Mammary epithelial cell (primary cell): ENCODE results near the gene CAMTA1.

Experiments used
- EZH2 ChIP-seq: IDR thresholded peaks from 2 replicates; pipeline ENCODE4 v1.6.1; 2012; ENCODE audit warnings: low read length, inconsistent platforms, borderline replicate concordance
- TF ChIP-seq, protein P1 (sequence below), 2 donors: IDR thresholded peaks in 1 of 2; conservative IDR thresholded peaks in 1 of 2; 2 replicates each; pipeline ENCODE4 v1.5.1; 2011 to 2012; ENCODE audit warnings: inconsistent platforms in 2 of 2, low read length in 2 of 2, mild to moderate bottlenecking in 2 of 2, control low read depth in 1 of 2, low read depth in 1 of 2; ENCODE audit not compliant: insufficient read depth in 1 of 2; ENCODE audit errors: extremely low read depth in 1 of 2

DNA sequence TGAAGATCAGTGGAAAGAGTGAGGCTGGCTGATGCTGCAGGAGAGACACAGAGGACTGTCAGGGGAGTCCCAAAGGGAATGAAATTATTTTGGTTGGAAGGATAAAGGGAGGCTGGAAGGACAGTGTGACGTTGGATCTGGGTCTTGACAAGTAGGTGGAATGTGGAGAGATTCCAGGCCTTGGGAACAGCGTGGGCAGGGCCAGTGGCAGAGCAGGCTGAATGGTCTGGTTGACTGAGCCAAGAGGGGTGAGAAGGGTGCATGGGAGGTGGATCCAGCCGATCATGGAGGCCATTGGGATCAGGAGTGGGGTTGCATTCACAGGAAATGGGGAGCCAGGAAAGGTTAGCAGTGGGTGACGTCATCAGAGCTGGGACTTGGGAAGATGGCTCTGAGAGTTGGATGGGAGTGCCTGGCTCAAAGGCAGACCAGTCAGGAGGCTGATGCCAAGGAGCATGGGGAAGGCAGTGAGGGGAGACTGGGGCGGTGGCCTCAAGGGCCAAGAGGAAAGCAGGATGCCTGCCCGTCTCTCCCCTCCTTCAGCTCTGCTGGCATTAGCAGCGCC is 839.6 kb downstream of the CAMTA1 start:
- TF ChIP-seq, protein P1, sequence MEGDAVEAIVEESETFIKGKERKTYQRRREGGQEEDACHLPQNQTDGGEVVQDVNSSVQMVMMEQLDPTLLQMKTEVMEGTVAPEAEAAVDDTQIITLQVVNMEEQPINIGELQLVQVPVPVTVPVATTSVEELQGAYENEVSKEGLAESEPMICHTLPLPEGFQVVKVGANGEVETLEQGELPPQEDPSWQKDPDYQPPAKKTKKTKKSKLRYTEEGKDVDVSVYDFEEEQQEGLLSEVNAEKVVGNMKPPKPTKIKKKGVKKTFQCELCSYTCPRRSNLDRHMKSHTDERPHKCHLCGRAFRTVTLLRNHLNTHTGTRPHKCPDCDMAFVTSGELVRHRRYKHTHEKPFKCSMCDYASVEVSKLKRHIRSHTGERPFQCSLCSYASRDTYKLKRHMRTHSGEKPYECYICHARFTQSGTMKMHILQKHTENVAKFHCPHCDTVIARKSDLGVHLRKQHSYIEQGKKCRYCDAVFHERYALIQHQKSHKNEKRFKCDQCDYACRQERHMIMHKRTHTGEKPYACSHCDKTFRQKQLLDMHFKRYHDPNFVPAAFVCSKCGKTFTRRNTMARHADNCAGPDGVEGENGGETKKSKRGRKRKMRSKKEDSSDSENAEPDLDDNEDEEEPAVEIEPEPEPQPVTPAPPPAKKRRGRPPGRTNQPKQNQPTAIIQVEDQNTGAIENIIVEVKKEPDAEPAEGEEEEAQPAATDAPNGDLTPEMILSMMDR (conservative IDR thresholded peaks at IDR 0.05 in 1 of 2, IDR thresholded peaks at IDR 0.05 in 1 of 2; ENCODE audit: extremely low read depth in 1 of 2, insufficient read depth in 1 of 2, low read depth in 1 of 2, low read length in 2 of 2), result no peak
- TF ChIP-seq EZH2, result no peak
